Ureter (tissue), 1 donor: ENCODE data around the gene TFB2M. TPM values are rescaled to one million over a fixed set of nuclear protein-coding genes. Genes with fewer than 3 reads are reported as not detected.
"Not testable (repeated sequence)": the region's sequence is repeated elsewhere in the genome, so short reads cannot be mapped to it uniquely, and the experiment has no call there.

Experiments used
- DNase-seq: peaks from one replicate; pipeline ENCODE4 v3.0.0-alpha.2; 2020; ENCODE audit warnings: low spot score
- total RNA-seq: library from RNA; stranded (reverse); gene quantifications from one replicate; pipeline ENCODE4 v1.2.4, GENCODE V29; 2023
- donor health status: DM: yes; HTN: yes; CAD: no.

Gene TFB2M
- total RNA-seq, 1 donor from 2014 or later, result 13.6 TPM

DNA sequence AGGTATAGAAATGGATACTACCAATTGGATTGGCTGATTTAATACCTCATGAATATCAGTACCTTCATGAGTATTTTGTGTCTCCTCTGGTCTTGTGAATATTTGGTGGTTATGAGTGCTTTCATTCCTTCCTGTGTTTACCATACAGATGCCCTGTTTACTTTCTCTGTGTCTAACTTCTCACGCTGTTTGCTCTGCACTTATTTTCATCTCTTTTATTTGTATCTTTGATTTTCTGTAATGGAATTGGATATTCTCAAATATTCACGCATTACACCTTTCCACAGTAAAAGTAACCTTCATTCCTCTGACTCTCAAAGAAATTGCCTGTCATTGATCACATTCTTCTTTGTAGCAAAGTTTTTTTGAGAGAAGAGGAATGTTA is 17.0 kb upstream of the TFB2M start:
- no peak for DNase-seq

DNA sequence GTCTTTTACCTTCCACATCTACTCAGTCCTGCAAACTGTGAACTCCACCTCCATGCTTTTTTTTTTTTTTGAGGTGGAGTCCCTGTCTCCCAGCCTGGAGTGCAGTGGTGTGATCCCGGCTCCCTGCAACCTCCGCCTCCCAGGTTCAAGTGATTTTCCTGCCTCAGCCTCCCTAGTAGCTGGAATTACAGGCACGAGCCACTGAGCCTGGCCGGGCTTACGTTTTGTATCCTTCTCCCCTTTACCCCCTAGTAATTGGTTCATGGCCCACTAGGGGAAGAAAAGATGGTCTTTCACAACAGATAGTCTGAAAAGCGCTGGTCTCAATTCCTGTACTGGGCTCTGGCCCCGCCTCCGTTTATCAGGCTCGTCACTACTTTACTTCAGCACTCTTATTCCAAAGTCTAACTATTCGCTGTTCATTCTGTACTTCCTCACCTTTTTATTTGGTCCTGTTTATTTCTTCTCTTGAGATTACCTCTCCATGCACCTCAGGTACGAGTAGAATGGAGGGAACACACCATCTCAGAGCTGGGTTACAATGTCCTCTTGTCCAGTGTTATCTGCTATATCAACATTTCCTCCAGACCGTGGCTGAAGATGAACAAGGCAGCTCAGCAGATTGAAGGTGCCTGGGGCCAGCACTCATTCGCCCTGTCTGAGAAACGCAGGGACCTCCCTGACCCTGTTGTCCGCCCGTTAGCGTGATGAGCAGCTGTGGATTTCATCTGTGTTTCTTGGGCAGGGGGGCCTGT is 16.4 kb upstream of the TFB2M start:
- DNase-seq, result no peak

DNA sequence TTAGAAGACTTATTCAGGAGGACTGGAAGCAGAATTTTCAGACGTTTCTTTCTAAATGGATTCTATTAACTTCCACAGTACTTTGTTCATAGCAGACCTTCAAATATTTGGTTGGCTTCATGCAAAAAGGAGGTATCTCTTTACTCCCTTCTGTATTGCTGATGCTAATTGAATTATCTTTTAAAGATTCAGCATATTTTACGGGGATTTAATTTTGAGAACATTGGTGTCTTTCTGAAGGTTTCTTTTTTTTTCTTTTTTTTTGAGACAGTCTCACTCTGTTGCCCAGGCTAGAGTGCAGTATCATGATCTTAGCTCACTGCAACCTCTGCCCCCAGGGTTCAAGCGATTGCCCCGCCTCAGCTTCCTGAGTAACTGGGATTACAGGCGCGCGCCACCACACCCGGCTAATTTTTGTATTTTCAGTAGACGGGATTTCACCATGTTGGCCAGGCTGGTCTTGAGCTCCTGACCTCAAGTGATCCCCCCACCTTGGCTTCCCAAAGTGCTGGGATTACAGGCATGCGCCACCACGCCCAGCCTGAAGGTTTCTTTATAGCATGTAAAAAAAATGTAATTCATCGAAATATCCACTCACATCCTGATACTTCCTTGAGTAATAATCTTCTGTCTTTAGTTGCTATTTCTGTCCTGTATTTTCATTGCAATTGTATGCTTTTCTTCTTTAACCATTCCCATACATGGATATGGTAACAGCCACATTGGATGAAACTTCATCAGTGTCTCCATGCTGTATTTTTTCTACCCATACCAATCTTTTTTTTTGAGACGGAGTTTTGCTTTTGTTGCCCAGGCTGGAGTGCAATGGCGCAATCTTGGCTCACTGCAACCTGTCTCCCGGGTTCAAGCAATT is 14.7 kb upstream of the TFB2M start:
- DNase-seq, result no peak

DNA sequence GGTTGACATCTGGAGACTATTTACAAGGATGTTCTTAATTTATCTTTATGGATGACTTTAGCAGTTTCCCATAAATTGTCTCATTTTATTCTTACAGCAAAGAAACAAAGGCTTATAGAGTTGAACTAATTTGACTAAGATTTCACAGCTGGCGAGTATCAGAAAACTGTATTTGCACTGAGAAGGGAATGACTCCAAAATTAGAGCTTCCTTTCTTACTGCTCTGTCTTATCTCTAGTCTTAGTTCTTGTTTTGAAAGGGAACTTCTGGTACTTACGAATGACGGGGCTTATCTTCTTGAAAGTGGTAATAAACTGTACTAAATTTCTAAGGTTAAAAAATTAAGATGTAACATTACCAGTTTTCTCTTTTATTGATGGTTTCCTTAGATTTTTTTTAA is 13.8 kb upstream of the TFB2M start:
- DNase-seq, result no peak

DNA sequence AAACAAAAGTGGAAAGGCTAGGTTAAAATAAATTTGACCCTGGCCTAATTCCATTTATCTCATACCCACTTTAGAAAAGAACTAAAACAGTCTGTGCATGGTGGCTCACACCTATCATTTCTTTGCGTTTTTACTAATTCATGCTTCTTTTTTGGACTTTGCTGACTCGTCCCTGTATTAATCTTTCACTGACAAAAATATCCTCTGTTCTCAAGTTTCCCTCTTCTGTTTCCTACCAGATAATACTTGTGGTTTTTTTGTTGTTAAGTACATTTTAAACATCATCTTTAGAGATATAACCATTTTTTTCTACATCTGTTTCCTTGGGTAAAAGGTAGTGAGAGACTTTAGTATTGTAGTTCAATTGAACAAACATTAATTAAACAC is 11.7 kb upstream of the TFB2M start:
- no peak for DNase-seq

DNA sequence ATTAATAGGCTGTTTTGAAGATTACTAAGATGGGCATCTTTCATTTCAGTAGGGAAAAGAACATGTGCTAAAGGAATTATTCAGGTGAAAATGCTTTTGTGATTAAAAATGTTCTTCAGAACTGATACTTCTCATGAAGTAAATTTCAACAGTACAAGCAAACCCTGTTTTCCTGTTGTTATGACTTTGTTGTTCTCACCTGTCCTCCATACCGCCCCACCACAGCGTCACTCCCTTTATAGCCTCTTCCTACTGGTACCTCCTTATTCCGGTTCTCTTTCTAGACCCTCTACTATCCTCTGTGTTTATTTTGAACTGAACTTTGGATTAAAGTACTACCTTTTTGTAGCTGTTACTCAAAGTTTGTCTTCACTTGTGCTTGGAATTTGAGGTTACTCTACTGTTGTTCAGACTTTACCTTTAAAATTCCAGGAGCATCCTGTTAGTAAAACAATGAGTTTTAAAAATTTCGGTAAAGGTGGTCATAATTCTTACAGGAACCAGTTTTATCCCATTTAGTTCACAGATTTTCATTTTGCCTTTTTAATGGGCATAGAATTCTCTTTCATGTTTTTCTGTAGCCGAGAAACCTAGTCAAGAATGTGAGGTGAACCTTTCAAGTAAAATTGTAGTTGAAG is 11.1 kb upstream of the TFB2M start:
- DNase-seq, result no peak

DNA sequence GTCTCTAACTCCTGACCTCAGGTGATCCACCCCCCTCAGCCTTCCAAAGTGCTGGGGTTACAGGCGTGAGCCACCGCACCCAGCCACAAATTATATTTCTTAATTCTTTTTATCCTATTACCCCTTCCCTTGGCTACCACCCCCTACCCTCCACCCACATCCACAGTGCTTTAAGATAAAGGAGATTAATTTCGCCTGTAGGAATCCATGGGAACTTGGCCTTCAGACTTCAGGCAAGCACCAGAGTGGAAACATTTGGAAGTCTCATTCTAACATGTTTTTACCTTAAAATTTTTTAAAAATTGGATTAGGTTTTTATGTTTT is 10.6 kb upstream of the TFB2M start:
- no peak for DNase-seq

DNA sequence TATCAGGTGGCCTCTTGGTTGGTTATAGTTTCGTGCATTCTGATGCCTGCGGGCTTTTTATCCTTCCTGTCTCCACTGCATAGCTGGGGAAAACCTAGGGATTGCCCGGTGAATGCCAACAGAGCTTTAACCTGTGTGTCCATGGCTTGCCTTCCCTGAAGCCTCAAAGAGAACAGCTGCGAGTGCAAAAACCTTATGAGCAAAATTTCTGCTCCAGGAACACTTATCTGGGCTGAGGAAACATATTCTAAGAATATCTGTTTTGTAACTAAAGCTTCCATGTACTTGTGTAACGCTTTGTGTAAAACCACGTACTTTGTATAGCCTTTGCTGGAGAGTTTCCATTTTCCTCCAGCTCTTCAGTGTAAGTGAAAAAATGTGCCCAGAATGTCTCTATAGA is 7.4 kb upstream of the TFB2M start:
- no peak for DNase-seq

DNA sequence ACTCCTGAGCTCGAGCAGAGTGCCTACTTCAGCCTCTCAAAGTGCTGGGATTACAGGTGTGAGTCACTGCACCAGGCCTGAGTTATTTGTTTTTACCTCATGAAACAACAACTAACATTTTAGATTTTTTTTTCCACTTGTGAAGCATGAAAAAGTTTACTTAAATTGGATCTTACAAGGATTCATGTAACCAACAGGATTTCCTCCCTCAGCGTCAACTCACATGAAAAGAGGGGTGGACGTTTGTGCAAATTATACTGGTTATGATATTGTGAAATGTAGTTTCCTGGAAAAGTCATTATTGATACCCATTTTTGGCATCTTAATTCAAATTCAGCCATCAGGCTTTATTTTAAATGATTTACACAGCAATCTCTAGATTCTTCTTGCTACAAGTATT is 6.7 kb upstream of the TFB2M start:
- no peak for DNase-seq

DNA sequence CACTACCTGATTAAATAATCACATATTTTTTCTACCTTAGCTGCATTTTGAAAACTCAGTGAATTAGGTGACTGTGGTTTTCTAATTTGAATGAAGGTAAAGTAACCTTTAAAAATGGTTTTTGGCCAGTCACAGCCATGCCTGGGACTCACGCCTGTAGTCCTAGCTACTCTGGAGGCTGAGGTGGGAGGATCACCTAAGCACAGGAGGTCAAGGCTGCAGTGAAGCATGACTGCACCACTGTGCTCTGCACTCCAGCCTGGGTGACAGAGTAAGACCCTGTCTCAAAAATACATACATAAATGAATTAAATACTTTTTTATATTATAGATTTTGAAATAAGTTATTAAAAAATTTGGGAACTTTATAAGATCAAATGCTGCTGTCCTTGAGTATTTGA is 5.9 kb upstream of the TFB2M start:
- DNase-seq, result no peak

DNA sequence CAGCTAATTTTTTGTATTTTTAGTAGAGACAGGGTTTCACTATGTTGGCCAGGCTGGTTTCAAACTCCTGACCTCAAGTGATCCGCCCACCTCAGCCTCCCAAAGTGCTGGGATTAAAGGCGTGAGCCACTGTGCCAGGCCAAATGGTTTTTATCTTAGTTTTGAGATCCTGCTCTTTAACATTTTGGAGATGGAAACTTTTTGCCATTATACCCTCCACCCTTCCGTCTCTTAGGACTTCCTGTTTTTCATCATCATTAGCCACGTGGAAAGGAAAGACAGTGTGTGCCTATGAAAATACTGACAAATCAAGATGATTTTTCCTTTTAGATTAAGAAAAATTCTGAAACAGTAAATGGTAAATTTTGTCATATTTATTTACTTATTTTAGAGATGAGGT is 5.2 kb upstream of the TFB2M start:
- DNase-seq, result not testable (repeated sequence)

DNA sequence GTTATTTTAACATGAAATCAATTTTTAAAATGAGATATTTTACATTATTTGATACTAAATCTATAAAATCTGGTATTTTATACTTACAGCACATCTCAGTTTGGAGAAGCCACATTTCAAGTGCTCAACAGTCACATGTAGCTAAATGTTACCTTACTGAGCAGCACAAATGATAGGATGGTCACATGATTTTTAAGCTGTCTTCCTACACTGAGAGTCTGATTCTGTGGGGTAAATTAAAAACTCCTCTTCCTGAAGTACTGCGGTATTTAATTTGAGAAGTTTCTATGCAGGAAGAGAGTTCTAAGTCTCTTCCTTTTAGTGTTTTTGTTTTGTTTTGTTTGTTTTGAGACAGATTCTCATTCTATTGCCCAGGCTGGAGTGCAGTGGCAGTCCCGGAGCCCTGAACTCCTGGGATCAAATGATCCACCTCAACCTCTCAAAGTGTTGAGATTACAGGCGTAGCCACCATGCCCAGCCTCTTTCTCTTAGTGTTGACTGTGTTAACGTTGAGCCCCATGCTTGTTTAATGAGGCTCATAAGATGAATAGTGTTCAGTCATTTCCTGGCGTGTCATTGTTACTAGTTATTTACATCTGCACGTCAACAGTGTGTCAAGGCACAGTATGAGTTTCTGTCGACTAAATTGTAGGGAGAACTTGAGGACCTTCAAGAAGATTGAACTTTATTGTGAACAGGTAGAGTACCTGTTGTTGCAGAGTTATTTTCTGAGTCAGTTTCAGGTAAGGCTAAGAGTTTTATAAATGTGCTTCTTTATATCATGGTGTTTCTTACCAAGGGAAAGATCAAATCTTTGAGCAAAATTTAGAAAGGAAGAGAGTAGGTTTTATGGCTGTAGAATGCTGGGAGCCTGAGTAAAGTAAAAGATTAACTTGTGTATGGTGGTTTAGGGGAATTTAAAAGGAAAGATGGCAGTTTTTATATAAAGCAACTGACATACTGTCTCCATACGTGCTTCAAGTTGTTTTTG is 3.5 kb upstream of the TFB2M start:
- DNase-seq, result no peak

DNA sequence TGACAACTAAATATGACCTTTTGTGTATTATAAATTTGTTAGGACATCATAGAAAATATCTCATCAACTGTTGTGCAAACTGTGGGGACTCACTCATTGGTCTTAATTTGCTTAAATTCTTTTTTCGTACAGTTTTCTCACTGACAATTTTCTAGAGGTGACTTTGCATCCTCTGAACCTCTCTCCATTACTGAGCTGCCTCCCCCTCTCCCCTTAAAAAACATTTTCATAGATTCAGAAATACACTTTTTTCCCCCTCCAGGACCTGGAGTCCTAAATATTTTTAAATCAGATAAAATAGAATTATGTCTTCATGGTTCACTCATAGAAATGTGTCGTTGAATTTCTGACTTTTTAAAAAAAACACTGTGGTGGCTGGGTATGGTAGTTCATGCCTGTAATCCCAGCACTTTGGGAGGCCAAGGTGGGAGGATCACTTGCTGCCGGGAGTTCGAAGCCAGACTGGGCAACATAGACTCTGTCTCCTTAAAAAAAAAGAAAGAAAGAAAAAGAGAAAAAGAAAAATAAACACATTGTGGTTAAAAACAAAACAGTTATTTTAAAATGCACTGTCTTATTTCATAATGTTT is 1.7 kb upstream of the TFB2M start:
- DNase-seq, result no peak

DNA sequence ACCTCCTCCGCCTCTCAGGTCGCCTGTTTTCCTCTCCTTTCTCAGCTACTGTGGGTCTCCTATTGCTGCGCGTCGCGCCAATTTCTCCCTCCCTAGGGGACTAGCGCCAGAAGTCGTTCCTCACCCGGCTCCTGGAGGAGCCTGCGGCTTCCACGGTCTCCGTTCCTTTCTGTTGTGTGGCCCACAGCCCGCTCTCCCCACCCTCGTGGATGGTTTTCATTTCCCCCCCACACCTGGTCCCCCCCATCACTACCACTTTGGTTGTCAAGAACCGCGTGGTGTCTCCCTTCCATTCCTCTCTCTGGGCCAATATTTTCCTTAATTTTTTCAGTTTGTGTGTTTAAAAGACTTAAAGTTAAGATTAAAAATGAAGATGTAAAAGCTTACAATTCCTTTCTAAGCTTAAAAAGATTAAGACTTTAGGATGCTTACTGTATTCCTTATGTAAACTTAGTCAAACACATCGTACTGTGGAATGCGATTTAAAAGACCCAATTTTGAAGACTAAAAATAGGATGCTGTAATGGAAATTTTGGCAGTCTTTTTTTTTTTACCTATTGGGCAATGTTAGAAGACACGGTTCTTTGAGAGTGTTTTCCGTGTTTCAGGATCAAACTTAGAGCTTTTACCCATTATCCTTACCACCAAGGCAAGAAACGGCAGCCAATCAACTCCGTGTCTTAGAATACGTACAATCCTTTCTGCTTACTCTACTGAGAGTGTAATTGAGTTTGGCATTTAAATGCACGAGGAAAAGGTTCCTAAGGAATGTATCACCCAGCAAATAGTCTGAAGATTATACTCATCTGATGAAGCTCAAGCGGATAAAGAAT is 968 bp upstream of the TFB2M start:
- peak; percentile 49 for DNase-seq

DNA sequence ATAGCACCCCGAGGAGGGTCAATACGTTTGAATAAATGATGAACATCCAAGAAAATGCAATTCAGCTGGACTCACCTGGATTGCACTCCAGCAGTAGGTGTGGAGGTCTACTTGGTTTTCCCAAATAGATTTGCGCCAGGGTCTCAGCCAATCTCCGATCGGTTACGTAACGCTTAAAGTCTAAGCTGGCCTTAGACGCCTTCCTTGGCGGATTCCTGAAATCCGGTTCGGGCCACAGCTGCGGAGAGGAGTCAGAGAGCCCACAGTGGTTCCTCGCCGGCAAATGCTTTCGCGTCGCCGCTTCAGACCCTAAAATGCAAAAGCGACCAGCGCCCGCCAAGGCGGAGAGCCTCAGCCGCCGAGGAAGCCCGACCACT is 322 bp downstream of the TFB2M start:
- no peak for DNase-seq

DNA sequence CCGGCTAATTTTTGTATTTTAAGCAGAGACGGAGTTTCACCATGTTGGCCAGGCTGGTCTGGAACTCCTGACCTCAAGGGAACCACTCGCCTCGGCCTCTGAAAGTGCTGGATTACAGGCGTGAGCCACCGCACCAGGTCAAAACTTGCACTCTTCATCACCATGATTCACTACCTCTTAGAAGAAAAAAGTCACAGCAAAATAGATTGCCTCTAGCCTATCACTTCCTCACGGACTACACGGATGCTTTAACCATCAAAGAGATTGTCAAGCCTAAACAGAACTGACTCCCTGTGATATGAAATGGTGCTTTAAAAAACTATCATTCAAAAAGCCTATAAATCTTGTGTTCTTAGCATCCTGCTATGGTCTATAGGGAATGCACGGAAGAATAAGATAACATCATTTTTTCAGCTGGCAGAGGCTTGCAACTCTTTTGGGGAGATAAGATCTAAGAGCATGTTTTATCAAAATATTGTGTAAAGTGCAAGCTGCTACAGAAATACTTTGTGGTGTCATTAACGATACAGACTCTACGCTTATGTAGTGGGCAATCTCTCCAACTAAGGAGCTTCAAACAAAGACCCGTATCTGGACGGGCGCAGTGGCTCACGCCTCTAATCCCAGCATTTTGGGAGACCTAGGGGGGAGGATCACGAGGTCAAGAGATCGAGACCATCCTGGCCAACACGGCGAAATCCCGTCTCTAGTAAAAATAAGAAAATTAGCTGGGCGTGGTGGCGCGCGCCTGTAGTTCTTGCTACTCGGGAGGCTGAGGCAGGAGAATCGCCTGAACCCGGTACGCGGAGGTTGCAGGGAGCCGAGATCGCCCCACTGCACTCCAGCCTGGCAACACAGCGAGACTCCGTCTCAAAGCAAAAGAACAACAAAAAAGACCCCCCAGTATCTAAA is 966 bp downstream of the TFB2M start:
- DNase-seq, result no peak

DNA sequence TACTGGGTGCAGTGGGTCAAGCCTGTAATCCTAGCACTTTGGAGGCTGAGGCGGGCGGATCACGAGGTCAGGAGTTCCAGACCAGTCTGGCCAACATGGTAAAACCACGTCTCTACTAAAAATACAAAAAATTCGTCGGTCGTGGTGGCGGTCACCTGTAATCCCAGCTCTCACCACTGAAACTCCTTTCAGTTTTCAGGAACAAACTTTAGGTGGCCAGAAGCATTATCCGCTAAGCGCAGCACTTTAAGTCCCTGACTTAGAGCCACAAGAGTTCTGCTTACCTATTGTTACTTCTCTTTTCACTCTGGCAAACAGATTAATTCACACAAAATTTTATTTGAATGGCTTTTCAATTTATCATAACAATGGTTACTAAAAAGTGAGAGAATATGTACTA is 5.2 kb downstream of the TFB2M start:
- not testable (repeated sequence) for DNase-seq

DNA sequence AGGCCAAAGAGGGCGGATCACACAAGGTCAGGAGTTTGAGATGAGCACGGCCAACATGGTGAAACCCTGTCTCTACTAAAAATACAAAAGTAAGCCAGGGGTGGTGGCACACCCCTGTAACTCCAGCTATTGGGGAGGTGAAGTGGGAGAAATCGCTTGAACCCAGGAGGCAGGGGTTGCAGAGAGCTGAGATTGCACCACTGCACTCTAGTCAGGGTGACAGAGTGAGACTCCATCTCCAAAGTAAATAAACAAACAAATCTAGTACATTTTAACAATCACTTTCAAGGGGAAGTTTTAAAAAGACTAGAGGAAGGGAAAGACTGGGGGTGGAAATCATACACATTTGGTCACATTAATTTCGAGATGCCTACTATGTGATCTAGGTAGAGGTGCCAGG is 6.8 kb downstream of the TFB2M start:
- no peak for DNase-seq

DNA sequence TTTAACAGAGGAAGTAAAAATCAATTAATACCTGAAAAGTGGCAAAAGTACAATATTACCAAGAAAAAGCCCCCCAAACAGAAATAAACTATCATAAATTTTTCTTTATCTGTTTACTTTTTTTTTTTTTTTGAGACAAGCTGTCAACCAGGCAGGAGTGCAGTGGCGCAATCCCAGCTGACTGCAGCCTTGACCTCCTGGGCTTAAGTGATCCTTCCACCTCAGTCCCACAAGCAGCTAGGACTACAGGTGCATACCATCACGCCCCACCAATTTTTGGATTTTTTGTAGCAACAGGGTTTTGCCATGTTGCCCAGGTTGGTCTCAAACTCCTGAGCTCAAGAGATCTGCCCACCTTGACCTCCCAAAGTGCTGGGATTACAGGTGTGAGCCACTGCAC is 8.0 kb downstream of the TFB2M start:
- no peak for DNase-seq
